ENCODE measurements around the gene HOOK1.

DNA sequence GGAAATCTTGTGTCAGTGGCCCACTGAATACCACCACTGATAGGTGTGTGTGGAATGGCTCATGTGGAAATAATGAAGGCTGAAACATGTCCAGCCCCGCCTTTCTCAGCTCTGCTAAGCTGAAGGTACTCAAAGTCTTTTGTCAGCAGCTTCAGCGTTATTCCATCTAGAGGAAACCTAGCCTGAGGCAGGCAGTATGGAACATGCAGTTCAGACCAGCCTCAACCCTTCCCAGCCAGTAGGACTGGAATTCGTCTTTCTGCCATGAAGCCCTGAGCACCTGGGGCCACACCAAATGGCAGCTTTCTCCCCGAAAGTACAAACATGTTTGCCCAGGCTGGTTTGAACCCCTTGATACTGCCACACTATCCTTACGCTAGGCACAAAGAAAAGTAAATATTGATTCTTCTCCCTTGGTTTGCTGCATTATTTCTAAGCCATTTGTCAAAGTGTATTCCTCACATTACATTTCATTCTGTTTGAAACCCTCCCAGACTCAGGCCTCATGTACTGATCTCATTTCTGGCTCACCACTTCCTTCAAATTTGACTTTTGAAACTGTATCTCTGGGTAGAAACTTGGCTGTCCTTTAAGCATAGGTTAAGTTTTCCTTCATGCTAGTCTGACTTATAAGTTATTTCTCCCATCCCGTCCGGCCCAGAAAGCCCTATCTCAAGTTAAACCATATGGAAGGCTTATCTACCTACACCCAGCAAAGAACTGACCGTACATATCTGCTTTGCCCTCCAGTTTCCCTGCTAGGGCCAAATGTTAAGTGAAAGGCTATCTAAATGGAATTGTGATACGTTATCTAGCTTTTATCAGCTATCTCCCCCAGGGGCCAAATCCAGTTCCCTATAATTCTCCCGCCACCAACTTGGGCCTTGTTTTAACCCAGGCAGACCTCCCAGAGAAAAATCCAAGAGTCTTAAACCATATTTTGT lies 45.7 kb upstream of the HOOK1 start:
- TF ChIP-seq, protein P1, sequence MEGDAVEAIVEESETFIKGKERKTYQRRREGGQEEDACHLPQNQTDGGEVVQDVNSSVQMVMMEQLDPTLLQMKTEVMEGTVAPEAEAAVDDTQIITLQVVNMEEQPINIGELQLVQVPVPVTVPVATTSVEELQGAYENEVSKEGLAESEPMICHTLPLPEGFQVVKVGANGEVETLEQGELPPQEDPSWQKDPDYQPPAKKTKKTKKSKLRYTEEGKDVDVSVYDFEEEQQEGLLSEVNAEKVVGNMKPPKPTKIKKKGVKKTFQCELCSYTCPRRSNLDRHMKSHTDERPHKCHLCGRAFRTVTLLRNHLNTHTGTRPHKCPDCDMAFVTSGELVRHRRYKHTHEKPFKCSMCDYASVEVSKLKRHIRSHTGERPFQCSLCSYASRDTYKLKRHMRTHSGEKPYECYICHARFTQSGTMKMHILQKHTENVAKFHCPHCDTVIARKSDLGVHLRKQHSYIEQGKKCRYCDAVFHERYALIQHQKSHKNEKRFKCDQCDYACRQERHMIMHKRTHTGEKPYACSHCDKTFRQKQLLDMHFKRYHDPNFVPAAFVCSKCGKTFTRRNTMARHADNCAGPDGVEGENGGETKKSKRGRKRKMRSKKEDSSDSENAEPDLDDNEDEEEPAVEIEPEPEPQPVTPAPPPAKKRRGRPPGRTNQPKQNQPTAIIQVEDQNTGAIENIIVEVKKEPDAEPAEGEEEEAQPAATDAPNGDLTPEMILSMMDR (IDR thresholded peaks at IDR 0.05) = no peak
- TF ChIP-seq POLR2A (IDR thresholded peaks at IDR 0.05) = no peak

Data from suprapubic skin (tissue), 3 donors.